HG02571 (cell line): ENCODE measurements around the gene CPLANE2.
"Not testable (repeated sequence)": the region's sequence is repeated elsewhere in the genome, so short reads cannot be mapped to it uniquely, and the experiment has no call there.

Experiments used
- ATAC-seq: cut with Tn5 transposase; IDR thresholded peaks from one replicate; pipeline ENCODE4 v1.9.1; 2021; ENCODE audit warnings: mild to moderate bottlenecking, moderate library complexity; ENCODE audit not compliant: unreplicated experiment

Gene CPLANE2

GRCh38 chr1:16210581-16210980, 26.4 kb downstream of the CPLANE2 start:
- no peak for ATAC-seq

DNA sequence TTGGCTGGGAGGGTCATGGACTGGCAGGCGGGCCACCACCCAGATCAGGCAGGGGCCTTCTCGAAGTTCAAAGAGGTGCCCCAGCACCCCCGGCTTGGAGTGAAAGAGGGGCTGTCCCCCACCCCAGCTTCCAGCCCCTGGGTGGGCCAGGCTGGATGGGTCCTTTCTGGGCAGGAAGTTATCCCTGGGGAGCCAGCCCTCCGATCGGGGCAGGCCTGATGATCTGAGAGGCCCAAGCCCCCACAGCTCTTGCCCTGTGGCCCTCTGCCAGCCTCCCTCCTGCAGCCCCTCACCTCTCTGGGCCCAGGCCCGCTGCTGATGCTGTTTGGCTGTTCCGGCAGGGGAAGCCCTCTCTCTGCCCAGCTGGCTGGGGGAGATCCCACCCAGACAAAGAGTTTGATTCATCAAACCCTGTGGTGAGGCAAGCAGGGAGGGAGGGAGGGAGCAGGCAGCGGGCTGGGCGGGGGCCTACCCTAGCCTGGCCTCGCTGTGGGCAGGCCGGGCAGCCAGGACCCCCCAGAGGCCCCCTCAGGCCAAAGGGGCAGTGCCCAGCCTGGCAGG, 27.1 kb downstream of the CPLANE2 start:
- no peak for ATAC-seq

DNA sequence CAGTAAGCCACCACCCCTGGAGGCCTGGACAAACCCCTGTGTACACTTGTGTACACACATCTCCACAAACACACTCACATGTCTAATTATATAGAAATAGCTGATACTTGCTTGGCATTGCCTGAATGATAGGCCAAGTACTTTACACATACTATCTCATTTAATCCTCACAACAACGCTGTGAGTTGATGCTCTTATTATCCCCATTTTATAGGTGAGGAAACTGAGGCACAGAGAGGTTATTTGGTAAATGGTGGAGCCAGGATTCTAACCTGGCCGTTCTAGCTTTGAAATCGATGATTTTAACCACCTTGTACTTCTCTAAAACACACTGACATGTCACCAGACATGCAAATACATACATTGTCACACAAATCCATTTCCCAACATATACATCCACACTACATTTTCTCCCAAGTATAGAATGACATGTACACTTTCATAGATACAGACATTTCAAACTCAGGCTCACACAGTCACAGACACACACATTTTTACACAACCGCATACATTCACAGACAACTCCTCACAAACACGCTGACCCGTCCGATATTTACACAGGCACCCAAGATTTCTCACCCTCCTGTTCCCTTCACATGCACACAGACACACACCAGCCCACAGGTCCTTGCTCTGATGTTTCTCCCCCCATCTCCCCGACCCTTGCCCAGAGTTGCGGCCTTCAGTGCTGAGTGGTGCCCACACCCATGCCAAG, 27.7 kb downstream of the CPLANE2 start:
- no peak for ATAC-seq

GRCh38 chr1:16208270-16208987, 28.6 kb downstream of the CPLANE2 start:
- ATAC-seq: no peak

DNA sequence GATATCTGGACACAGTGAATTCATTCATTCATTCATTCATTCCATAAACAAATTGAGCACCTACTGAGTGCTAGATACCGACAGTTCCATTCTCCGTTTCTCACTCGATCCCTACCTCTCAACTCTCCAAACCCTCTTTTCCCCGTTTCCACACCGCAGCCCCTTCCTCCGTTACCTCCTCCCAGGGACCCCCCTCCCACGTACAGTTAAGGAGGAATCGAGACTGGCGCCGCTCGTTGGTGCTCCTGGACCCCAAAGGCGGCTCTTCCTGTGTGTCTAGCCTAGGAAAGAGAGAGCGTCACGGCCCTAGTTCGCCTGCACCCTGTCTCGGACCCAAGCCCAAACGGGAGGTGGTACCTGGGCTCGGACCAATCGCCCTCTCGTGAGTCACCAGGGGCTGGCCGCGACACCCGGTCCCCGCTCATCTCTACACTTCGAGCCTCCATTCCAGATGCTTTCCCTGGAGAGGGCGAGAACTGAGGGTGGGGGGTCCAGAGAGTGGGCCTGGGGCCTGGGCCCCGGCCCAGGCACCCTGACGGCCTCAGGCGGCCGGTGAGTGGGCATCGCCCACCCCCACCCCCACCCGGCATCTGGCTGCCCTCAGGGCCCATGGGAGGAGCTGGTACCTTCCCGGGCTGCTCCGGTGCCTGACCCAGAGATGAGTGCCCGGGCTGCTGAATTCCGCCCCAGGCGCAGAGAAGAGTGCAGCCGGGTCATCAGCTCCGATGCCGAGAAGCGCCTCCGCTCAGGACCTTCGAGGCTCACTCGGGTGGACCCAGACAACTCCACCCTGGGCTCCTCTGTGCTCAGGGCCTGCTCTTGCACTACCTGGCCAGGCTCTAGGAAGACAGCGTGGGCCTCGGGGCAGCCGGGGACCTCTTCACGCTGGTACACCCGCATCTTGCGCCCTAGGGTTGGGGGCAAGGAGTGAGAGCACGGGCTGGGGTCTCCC, 29.4 kb downstream of the CPLANE2 start:
- ATAC-seq: no peak

- peak; percentile 71 for ATAC-seq
Measured at GRCh38 chr1:16206547-16207317, 30.3 kb downstream of the CPLANE2 start.

GRCh38 chr1:16205891-16206546, 31.0 kb downstream of the CPLANE2 start:
- ATAC-seq: peak; percentile 12

DNA sequence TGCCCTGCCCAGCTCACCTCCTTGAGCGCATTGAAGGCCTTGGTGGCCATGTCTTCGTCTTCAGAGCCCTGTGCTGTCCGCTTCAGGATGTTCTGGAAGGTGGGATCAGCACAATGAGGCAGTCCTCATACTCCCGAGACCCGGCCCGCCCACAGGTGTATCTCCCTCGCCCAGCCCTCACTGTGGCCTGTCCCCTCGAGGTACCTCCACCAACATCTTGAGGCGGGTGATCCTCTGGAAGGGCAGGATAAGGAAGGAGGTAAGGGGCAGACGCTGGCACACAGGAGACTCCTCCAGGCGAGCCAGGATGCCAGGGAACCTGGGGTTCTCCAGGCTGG, 31.7 kb downstream of the CPLANE2 start:
- no peak for ATAC-seq

DNA sequence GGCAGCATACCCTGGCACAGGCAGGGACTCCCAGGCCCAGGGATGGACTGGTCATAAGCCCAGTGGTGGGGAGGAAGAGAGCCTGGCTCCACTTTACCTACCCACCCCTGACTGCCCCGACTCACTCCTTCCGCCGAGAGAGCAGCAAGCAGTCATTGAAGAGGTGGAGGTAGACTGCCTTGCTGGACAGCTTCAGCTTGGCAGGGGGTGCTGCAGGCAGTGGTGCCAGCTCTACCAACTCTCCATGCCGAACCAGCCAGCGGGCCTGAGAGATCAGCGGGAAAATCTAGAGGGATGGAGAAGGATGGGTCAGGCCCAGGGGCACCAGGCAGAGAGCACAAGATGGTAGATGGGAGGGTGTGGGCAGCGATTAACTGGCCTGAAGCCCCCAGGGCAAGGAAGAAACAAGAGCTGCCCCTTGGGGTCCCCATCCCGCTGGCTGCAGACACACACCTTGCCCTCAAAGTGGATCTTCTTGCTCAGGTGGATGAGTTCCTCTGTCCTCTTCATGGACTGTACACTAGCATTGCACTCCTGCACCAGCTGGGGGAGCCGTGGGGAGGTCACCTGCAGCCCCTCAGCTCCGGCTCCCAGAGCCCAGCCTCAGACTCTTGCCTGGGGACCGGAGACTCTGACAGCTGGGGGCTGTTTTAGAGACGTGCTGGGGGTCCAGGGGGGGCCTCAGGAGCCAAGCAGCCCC, 32.2 kb downstream of the CPLANE2 start:
- ATAC-seq: no peak

DNA sequence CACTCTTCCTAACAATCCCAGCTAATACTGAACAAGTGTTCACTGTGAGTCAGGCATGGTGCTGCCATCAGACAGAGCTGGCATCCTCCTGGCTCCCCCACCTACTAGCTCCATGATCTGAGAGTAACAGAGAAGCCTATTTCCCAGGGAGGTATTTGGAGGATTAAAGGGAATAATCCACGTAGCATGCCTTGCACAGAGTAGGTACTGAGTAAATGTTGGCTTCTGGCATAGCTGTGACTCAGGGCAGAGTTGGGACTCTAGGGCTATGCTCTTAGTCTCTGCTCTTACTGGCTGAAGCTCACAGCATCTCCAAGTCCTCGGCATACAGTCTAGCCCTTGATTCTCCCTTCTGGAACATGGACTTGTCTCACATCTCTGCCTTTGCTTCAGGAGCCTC, 32.8 kb downstream of the CPLANE2 start:
- no peak for ATAC-seq

- no peak for ATAC-seq
Measured at GRCh38 chr1:16203550-16203949, 33.4 kb downstream of the CPLANE2 start.

GRCh38 chr1:16202281-16203210, 34.4 kb downstream of the CPLANE2 start:
- no peak for ATAC-seq

- ATAC-seq: no peak
Measured at GRCh38 chr1:16199700-16200099, 37.3 kb downstream of the CPLANE2 start.

GRCh38 chr1:16199157-16199501, 37.9 kb downstream of the CPLANE2 start:
- ATAC-seq: no peak

DNA sequence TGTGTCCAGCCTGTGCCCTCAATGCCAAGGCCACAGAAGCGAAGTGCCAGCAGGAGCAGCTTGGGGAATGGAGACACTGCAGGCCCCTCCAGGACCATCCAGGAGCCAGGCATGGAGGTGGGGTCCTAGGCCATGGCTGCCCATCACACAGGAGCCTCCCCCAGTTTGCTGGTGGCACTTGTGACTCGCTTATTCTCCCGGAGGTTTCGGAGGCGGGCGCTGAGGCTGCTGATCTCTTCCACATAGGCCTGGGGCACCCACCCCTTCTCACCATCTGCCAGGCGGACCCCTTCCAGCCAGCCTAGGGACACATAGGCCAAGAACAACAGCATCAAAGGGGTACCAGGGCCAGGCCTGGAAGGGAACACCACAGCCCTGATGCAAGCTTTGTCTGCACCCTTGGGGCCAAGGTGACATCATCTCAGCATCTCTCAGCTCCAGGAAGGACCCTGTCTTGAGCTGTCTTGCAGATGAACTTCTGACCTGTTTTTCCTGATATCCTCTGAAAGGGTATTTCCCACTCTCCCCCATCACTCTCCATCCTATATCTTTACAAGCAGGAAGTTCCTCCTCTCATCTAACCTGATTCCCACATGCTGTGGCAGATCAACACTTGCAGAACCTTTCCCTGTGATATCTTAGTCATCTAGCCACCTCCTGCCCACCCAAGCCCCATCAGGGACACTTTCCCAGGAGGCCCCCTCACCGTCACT, 38.4 kb downstream of the CPLANE2 start:
- no peak for ATAC-seq

DNA sequence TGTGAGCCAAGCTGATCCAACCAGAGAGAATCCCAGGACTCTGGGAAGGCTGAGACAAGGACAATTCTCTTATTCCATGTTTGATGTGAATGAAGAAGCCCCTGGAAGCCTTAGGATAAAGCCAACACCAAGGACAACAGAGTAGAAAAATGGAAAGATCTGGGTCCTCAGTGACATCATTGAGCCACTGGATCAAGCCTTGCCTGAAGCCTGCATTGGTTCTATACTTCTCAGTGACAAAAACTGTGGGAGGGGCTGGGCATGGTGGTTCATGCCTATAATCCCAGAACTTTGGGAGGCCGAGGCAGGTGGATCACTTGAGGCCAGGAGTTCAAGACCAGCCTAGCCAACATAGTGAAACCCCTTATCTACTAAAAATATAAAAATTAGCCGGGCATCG, 40.1 kb downstream of the CPLANE2 start:
- no peak for ATAC-seq

DNA sequence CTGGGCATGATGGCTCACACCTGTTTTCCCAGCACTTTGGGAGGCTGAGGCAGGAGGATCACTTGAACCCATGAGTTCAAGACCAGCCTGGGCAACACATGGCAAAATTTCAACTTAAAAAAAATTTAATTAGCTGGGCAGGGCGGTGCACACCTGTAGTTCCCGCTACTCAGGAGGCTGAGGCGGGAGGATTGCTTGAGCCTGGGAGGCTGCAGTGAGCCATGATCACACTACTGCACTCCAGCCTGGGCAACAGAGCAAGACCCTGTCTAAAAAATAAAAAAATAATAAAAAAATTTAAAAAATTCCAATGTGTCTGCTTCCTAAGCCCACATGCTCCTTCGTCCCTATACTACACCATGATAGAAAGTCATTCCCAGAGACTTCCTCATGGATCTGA, 40.8 kb downstream of the CPLANE2 start:
- ATAC-seq: not testable (repeated sequence)

GRCh38 chr1:16195518-16195905, 41.5 kb downstream of the CPLANE2 start:
- no peak for ATAC-seq
